Hematopoietic multipotent progenitor cell treated with erythropoietin and hydrocortisone succinate and interleukin-3 and kit ligand, for 17 days (in vitro differentiated cells): ENCODE results near the gene NUP107.

Experiments
- DNase-seq: peaks from one replicate; pipeline ENCODE4 v3.0.0-alpha.2; 2015; ENCODE audit warnings: low spot score

The NUP107 gene

DNA sequence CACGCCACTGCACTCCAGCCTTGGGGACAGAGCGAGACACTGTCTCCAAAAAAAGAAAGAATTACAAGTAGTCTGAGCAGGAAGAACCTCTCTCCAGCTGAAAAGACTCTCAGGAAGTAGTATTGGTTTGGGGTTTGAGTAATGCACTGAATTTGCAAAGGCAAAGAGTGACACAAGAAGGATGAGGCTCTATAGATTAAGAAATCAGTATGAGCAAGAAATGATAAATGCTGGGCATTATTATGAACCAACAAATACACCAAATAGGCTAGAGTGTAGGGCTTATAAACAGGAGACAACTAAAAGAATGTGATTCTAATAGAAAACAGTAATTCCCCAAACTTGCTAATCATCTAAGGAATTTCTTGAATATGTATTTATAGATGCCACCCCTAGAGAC is 56.6 kb downstream of the NUP107 start:
- DNase-seq: no peak

DNA sequence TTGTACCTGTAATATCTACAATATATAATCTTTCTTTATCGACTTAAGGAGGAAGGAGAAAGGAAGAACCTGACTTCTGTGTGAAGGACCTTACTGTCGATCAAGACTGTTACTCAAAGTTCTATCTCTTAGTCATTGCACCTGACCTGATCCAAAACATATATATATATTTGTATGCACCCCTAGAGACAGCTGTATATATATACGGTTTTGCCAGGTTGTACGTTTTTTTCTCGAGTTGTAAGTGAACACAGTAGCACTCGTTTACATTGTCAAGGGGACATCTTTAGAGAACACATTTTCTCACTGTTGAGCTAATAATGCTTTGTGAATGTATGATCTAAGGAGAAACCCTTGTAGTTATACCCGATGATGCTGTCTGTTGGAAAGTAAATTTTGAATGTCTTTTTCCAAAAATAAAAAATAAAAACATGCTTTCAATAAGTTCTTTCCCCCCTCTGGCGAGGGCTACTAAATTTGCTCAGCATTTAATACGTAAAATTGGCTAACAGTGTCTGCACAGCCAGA is 58.7 kb downstream of the NUP107 start:
- no peak for DNase-seq

DNA sequence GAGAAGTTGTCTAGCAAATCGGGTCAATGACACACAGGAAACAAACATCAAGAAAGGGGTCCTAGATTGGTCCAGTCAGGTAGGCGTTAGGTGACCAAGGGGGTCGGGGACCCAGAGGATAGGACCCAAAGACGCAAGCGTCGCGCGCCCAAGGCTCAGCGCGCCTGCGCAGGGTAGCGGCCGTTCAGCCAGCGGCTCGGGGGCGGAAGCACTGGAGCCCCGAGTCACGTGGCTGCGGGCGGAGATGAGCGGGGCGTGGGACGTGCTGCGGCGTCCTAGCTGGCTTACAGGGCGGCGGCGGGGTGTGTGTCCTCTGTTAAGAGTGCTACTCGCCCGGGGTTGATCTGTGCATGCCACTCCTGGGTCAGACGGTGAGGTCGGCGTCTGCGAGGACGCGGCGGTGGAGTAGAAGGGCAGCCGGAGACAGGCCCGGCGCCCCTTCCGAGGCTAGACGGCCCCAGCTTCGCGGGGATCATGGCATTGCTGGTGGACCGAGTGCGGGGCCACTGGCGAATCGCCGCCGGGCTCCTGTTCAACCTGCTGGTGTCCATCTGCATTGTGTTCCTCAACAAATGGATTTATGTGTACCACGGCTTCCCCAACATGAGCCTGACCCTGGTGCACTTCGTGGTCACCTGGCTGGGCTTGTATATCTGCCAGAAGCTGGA is 59.3 kb downstream of the NUP107 start, which contains the start of gene SLC35E3:
Gene SLC35E3, plus strand, starts transcription at position 273 of the 668 bp plus-strand sequence. Its CDS starts 202 bp downstream, at position 475.
- peak; percentile 92 for DNase-seq

DNA sequence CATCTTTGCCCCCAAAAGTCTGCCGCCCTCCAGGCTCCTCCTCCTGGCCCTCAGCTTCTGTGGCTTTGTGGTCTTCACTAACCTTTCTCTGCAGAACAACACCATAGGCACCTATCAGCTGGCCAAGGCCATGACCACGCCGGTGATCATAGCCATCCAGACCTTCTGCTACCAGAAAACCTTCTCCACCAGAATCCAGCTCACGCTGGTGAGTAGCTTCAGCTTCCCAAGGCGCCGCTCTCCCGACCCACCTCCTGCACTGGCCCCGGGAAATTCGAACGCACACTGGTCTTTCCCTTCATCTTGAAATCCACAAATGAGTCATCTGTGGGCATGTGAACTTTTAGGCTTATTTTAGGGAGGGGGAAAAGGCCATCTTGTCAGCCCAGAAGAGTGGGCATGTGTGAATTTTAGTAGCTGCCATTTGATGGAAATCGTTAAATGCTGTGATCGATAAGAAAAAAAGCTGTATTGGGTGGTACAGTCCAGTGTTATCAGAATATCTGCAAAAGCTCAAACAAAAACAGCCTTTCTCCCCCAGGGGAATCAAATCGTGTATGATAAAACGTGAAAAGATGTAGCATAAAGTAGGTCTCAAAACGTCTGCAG is 59.9 kb downstream of the NUP107 start:
- DNase-seq: peak; percentile 27

DNA sequence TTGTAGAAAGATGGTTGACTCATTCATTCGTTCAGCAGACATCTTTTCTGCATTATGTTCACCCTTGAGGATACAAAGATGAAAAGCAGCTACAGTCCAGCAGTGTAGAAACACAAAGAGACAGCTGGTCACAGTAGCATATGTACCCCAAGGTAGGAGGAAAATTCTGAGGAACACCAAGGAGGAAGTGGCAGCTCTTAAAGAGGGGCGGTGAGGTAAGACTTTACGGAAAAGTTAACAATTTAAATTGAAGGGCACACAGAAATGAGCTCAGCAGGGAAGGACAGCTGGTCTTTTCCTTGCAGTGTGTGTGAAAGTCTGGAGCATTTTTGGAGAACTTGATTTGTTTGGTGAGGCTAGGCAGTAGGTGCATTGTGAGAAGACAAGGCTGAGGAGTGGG is 62.7 kb downstream of the NUP107 start:
- no peak for DNase-seq

DNA sequence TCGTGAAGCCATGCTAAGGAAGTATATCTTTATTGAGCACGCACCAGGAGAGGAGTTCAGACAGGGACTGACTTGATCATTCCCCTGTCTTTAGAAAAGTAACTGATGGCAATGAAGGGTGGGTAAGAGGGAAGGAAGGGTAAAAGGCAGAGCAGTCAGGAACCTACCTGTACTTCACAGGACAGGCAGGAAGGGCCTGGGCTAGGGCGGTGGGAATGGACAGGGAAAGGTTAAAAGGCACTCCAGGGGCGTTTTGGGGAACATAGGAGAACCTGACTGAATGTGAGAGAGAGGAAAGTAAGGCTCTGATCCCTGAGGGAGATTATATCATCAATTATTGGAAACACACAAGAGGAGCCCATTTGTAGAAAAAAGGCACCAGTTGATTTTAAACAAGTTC is 63.1 kb downstream of the NUP107 start:
- DNase-seq: no peak

DNA sequence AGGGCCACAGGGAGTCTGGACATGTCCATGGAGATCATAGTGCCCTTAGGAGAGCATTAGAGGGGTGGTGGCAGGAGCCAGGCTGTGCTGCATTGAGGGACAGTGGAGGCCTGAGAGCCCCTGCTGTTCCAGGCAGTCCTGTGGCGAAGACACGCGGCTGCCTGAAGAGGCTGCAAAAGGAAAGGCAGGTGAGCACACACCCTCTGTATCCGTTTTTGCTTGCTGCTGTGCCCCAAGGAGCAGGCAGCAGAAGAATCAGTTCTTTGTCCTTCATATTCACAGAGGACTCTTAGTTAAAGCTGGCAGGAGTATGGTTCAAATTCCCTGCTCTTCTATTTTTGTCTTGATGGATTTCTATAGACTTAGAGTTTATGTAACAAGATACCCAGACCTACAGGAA is 63.7 kb downstream of the NUP107 start:
- DNase-seq: no peak

DNA sequence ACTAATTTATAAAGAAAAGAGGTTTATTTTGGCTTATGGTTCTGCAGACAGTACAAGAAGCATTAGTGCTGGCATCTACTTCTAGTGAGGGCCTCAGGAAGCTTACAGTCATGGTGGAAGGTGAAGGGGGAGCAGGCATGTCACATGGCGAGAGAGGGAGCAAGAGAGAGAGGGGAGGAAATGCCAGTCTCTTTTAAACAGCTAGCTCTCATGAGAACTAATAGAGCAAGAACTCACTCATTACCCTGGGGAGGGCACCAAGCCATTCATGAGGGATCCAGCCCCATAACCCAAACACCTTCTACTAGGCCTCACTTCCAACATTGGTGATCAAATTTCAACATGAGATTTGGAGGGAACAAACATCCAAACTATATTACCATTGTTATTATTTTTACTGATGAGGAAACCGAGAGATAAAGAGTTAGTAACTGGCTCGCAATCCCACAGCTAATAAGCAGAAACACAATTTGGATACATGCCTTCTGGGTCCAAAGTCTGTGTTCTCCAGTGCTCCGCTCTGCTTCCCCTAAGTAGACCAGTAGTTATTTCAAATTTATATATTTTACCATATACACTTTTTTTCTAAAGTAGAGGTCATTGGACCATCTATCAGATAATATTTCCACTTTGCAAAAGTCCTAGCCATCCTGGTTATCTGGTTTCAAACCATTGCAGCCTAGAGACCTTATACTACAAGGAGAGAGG is 68.9 kb downstream of the NUP107 start:
- DNase-seq: no peak

DNA sequence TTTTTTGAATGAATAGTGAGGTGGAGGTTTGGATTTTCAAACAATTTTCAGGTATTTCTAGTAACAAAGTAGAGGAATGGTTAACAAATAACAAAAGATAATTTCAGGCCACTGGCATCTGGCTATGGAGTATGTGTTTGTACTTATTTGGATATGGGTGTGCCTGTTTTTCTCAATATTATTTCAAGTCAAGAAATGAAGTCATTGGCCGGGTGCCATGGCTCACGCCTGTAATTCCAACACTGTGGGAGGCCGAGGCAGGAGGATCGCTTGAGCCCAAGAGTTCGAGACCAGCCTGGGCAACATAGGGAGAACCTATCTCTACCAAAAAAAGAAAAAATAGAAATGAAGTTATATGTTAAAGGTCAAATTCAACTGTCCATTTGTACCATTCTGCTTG is 73.1 kb downstream of the NUP107 start:
- no peak for DNase-seq

DNA sequence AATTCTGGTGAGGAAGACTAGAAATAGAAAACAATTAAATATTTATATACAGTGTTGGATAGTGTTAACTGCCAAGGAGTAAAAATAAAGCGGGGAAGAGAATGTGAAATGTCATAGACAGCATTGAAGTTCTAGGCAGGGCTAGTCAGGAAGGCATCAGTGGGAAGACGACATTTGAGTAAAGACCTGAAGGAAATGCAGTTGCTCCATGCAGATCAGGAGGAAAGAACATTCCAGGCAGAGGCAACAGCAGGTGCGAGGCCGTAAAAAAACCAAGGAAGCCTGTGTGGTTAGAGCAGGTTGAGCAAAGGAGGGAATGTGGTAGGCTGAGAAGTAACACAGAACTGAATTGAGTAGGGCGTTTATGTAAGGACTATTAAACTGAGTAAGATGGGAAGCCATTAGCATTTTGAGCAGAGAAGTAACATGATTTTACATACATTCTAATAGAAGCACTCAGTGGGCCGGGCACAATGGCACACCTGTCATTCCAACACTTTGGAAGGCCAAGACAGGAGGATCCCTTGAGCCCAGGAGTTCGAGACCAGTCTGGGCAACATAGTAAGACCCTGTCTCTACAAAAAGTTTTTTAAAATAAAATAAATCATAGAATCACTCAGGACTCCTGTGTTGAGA is 74.1 kb downstream of the NUP107 start:
- DNase-seq: no peak

DNA sequence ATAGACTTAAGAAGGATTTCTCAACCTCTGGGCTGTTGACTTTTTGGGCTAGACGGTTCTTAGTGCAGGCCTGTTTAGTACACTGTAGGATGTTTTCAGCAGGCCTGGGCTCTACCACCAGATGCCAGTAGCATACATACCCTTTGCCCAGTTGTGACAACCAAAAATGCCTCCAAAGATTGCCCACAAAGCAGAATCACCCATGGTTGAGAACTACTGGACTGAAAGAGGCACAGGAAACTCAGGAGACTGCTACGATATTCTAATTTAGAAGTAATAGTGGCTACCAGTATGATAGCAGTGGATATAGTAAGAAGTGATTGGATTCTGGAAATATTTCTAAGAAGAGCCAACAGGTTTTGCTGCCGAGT is 74.6 kb downstream of the NUP107 start:
- no peak for DNase-seq

DNA sequence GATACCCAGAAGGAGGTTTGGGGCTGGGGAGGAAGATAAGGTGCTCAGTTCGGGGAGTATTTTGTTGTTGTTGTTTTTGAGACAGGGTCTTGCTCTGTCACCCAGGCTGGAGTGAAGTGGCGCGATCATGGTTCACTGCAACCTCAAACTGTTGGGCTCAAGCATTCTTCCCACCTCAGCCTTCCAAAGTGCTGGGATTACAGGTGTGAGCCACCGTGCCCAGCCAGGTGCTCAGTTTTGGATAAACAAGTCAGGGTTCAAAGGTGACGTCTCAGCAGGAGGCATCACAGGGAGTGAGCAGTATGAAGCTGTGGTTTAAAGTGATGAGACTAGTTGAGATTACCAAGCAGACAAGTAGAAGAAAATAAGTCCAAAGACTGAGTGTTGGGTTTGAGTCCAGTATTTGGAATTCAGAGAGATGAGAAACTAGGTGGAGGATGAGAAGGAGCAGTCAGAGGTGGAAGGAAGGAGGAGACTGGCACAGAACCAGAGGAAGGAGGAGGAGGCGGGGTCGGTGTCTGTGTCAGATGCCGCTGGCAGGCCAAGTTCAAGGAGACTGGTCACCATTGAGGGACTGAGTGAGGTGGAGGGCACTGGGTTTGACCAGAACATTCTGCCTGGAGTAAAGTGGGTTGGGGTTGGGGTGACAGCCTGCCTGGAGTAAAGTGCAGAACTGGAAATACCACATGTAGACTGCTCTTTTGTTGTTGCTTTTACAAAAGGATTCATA is 75.3 kb downstream of the NUP107 start:
- DNase-seq: no peak

DNA sequence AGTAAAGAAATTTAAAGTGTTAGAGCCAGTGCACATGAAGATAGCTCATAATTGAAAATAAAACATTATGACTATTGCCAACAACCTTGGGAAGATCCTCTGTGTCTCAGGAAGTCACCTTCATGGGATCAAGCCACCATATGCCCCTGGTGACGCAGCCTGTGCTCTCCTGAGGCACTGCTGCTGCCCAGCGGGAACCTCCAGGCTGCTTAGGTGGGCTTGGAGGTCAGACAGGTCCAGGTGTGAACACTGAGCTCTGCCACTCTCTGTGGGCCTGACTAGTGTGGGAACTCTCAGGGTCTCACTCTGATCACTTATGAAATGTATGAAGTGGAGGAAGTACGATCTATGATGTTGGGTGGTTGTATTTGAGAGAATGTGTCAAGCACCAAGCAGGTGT is 75.9 kb downstream of the NUP107 start:
- DNase-seq: no peak

DNA sequence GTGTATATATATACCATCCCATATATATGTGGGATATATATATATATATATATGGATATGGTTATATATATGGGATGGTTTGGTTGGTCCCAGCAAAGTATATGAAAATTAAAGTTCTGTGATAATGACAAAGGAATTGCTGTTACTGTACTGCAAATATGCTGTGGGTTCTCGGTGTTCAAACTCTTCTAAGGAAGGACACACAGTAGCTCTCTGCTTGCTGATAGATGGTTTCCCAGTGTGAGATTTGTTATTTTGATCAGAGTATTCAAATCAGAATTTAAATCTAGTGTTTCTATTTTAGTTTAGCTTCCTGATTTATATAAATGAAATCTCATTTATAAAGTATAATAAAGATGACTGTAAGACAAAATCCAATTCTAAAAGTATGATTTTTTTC is 78.9 kb downstream of the NUP107 start:
- no peak for DNase-seq

DNA sequence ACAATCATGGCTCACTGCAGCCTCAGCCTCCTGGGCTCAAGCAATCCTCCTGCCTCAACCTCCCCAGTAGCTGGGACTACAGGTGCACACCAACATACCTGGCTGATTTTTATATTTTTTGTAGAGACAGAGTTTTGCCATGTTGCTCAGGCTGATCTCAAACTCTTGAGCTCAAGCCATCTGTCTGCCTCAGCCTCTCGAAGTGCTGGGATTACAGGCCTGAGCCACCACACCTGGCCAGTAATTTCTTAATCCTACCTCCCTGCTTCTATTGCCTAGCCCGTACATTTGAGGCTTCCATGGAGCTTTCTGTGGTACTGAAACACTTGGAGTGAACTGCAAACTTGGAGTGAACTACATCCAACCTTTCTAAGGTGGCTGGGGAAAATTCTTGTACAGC is 79.9 kb downstream of the NUP107 start:
- no peak for DNase-seq

DNA sequence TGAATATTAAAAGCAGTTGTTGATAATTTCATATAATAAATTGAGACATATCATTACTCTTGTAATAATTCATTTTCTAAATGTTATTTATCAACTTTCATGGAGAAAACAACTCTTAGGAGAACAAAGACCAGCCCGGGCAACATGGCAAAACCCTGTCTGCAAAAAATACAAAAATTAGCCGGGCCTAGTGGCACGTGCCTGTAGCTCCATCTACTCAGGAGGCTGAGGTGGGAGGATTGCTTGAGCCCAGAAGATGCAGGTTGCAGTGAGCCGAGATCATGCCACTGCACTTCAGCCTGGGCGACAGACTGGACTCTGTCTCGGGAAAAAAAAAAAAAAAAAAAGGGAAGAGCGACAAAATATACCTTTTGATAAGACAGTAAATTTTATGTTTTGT is 80.4 kb downstream of the NUP107 start:
- DNase-seq: no peak

DNA sequence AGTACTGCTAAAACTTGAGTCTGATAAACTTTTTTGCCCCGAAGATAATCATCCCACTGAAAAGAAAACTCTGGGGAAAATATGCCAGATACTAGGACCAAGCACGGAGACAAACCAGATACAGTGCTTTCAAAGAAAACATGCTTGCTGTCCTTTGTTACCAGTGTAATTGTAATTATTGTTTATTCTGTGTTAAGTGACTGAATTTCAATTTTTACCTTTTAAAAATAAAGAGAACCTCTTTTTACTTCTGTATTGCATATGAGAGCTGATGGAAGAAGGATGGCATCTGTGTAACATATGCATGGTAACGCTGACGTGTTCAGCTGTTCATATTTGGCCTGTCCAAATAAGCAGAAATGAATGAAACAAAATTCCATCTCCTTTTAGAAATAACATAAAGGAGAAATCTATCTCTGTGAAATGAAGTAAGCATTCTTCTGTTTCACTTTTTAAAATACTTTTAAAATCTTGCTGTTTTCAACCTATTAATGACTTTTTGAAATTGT is 81.7 kb downstream of the NUP107 start:
- no peak for DNase-seq

DNA sequence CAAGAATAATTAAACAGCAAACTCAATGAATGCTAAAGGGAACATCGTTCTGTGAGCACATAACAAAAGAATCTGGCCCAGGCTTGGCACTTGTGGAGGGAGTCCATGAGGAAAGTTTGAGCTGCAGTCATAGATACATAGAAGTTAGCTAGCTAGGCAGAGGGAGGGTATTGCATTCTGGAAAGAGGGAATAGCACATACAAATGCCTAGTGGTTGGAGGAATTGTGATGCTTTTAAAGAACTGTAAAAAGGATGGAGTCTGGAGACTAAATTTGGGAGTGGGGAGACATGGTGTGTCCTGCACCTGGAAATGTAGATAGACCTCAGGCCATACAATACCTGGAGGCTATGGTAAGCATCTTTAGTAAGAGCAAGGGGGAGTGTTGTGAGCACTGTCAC is 83.2 kb downstream of the NUP107 start:
- DNase-seq: no peak

DNA sequence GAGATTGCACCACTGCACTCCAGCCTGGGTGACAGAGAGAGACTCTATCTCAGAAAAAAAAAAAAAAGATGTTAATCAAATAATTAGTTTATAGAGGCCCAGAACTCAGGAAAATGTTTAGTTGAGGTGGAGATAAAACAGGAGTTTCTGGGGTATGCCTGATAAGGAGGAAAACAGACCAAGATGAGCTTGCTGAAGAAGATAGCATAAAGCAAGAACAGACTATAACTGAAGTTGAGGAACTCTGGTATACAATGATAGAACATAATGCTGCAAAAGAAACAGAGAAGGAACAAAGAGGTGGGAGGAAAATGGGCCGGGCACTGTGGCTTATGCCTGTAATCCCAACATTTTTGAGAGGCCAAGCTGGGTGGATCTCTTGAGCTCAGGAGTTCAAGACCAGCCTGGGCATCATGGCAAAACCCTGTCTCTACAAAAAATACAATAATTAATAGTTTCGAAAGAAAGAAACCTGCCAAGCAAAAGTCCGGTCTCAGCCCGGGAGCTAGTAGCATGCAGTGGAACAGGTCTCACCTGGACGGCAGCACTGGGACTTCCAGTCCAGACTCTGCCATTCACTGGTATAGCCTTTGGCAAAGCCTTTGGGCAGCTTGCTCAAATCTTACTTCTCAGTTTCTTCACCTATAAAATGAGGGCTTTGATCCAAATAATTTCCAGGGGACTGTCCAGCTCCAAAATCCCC is 84.6 kb downstream of the NUP107 start:
- no peak for DNase-seq

DNA sequence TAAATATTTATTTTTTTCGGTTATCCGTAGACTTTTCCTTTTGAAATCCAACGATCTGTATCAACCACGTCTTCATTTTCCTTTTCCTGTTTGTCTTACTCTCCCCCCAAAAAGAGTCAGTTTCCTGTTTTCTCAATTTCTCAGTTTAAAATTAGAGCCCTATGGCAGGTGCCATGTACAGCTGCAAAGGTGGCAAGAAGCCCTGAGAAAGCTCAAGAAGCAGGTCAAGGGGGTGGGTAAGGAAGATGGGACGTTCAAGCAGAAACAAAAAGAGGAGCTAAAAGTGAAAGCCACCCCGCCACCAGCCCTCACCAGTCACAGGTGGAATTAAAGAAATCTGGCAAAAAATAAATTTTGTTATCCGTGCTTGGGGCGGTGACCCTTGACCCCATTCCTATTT is 85.9 kb downstream of the NUP107 start:
- no peak for DNase-seq

DNA sequence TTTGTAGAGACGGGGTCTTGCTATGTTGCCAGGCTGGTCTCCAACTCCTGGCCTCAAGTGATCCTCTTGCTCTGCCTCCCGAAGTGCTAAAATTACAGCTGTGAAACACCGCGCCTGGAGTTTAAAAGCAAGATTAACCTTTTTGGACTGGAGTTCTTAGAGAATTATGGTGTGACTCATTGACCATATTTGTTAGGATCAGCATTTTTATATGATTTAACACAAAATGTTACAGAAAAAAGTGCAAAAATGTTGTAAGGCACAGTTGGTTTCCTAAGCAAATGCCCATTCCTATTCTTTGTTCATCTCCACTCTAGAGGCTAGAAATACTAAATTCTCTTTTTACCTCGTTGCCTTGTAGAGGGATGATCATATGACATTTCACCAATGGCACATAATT is 86.8 kb downstream of the NUP107 start:
- no peak for DNase-seq
